Measurements from ENCODE around the gene RPH3AL. TPM values are rescaled to one million over a fixed set of nuclear protein-coding genes. Genes with fewer than 3 reads are reported as not detected.
A peak's percentile ranks its signal among the peaks of the same experiment; 100 is the strongest.

RPH3AL gene
- total RNA-seq, 1 experiment from 2014 or later: 3.0 TPM

DNA sequence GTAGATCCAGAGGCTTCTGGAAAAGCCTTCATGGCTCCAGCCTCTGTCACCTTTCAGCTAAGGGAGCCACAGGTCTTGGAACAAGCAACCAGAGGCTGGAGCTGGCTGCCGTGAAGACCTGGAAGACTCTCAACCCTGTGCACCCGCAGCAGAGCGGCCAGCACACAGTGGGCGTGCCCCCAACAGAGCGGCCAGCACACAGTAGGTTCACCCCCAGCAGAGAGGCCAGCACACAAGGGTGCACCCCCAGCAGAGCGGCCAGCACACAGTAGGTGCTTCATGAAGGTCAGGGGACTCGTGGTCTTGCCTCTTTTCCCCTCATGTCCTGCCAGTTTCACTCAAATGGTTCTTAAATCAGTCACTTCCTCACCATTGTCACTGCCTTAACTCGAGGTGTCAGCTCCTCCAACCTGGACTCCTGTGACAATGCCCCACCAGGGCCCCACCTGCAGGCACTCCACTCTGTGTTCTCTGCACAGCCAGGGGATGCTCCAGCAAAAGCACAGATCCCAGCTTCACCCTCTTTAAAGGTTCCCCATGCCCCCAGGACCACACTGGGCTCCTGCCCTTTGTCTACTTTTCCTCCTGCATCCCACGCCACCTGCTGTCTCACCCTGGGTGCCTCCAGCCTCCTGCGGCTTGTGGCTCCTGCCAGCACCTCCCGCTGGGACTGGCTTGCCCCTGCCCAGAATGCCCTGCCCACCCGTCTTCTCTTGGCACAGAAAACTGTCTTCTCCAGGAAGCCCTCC, 128.7 kb downstream of the RPH3AL start:
- Histone ChIP-seq H3K9me3 (ENCODE audit: control insufficient read depth, low read depth, low read length) (no peaks in the 10 kb centered on the region), H3K4me2 (ENCODE audit: insufficient read depth, insufficient read length, low read length) (no peak overlapping the region), H2BK120ac (ENCODE audit: low read depth, low read length, poor library complexity, severe bottlenecking) (no peak overlapping the region), H2AK5ac (ENCODE audit: insufficient read length, low read length) (no peak overlapping the region), H3K9ac (ENCODE audit: extremely low read depth, insufficient read length, low read length) (no peak overlapping the region), H3K4ac (ENCODE audit: low read depth, low read length) (no peak overlapping the region), H3K23me2 (ENCODE audit: insufficient read length, low read depth, low read length, poor library complexity, severe bottlenecking) (no peaks in the 10 kb centered on the region), H4K8ac (replicated peaks; ENCODE audit: insufficient read length, low read depth, low read length) (no peak overlapping the region), H4K20me1 (ENCODE audit: control insufficient read depth, insufficient read depth, insufficient read length) (no peaks in the 10 kb centered on the region), H4K5ac (ENCODE audit: insufficient read length, low read depth, low read length) (no peak overlapping the region), H2BK5ac (ENCODE audit: insufficient read length, low read length) (no peak overlapping the region), H3K27ac (ENCODE audit: insufficient read length, low read depth, low read length) (no peak overlapping the region), H2BK12ac (ENCODE audit: insufficient read length, low read depth, low read length) (no peak overlapping the region), H3K23ac (ENCODE audit: insufficient read length, low read depth, low read length) (no peak overlapping the region), H3K14ac (ENCODE audit: insufficient read depth, low read length) (no peak overlapping the region), H2AFZ (ENCODE audit: low read length) (no peak overlapping the region), H3K56ac (ENCODE audit: insufficient read length, low read depth, low read length) (no peak overlapping the region), H3K4me1 (ENCODE audit: insufficient read depth, low read length) (no peaks in the 10 kb centered on the region), H3K27me3 (ENCODE audit: insufficient read depth, low read length) (no peaks in the 10 kb centered on the region), H3K79me1 (ENCODE audit: insufficient read depth, low read depth, low read length, poor library complexity, severe bottlenecking) (no peaks in the 10 kb centered on the region), H3K79me2 (ENCODE audit: insufficient read depth, low read length) (no peaks in the 10 kb centered on the region), H3K18ac (ENCODE audit: insufficient read length, low read depth, low read length) (no peak overlapping the region), H4K91ac (ENCODE audit: insufficient read length, low read depth, low read length) (no peak overlapping the region), H3T11ph (ENCODE audit: low read length) (no peak overlapping the region), H2BK20ac (ENCODE audit: low read depth, low read length, poor library complexity, severe bottlenecking) (no peak overlapping the region), H2BK15ac (ENCODE audit: low read depth, low read length) (no peak overlapping the region)
- Mint-ChIP-seq H3K4me3 (no peak overlapping the region), H3K27me3 (ENCODE audit: low read depth) (peaks cover 2% of the 10 kb centered on the region), H3K27ac (peak overlapping the region in 1 of 3 experiments; percentile 53; a peak in 1 of 7 replicates), H3K36me3 (ENCODE audit: insufficient read depth in 1 of 3, low read depth in 3 of 3) (no peaks in the 10 kb centered on the region; a peak in 1 of 7 replicates), H3K4me1 (peaks cover 0 to 14% of the 10 kb centered on the region in 2 experiments; a peak in 2 of 4 replicates), H3K9me3 (no peaks in the 10 kb centered on the region; a peak in 1 of 5 replicates)
- TF ChIP-seq, protein P1, sequence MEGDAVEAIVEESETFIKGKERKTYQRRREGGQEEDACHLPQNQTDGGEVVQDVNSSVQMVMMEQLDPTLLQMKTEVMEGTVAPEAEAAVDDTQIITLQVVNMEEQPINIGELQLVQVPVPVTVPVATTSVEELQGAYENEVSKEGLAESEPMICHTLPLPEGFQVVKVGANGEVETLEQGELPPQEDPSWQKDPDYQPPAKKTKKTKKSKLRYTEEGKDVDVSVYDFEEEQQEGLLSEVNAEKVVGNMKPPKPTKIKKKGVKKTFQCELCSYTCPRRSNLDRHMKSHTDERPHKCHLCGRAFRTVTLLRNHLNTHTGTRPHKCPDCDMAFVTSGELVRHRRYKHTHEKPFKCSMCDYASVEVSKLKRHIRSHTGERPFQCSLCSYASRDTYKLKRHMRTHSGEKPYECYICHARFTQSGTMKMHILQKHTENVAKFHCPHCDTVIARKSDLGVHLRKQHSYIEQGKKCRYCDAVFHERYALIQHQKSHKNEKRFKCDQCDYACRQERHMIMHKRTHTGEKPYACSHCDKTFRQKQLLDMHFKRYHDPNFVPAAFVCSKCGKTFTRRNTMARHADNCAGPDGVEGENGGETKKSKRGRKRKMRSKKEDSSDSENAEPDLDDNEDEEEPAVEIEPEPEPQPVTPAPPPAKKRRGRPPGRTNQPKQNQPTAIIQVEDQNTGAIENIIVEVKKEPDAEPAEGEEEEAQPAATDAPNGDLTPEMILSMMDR (conservative IDR thresholded peaks at IDR 0.05): no peak
- WGBS (ENCODE audit: extremely low coverage, insufficient read length, low lambda C conversion rate): no CpG with 5 or more reads among the region's 12 CpGs
- DNase-seq: no peak

All from H9 (cell line).